NCI-H2171 treated with DMSO at 0.1 percent for 48 hours (cell line): ENCODE results near the gene EFTUD2.

ENCODE experiments used
- DNase-seq: peaks from one replicate; lab custom pipeline; 2025; lab: John Stamatoyannopoulos, UW

EFTUD2 gene

GRCh38 chr17:44910231-44911106 lies 11.2 kb upstream of the EFTUD2 start:
- DNase-seq: no peak

GRCh38 chr17:44909681-44910144 lies 10.5 kb upstream of the EFTUD2 start:
- no peak for DNase-seq

DNA sequence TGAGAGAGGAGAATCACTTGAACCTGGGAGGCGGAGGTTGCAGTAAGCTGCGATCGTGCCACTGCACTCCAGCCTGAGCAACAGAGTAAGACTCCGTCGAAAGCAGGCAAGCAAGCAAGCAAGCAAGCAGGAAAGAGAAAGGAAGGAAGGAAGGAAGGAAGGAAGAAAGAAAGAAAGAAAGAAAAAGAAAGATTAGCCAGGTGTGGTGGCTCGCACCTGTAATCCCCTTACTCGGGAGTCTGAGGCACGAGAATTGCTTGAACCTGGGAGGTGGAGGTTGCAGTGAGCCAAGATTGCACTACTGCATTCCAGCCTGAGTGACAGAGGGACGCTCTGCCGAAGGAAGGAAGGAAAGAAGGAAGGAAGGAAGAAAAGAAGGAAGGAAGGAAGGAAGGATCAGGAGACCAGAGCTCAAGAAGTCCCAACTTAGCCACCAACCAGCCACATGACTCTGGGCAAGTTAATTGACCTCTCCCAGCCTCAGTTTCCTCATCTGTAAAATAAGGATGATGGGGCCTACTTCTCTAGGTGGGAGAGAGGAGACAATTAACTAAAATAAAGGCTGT lies 9.6 kb upstream of the EFTUD2 start:
- no peak for DNase-seq

DNA sequence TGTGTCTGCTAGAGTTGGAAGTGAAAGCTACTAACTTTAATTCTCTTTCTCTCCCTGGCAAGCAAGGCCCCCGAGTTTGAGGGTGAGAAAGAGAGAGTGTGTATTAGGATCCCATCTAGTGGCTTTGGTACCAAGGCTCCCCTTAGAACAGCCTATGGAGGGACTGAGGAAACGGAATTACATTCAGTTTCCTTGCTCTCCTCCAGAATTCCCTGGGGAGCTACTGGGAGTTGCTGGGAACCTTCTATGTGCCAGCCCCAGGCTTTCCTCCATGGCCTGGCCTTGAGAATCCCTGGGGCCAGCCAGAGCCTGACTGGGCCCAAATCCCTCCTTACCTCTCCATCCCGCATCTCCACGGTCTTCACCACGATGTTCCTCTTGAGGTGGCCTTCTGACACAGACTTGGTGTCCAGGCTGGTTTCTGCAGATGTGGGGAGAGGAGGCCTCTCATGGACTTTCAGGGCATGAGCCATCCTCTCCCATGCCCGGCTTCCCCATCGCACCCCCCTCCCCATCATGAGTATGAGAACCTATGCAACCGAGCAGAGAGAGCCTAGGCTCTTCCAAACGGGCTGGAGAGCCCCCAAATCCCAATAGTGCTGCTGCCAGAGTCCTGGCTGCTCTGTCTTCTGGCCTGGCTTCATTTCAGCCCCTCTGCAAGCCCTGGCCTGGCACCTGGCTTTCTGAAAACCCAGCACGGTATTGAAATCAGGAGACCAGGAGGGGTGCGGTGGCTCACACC lies 8.7 kb upstream of the EFTUD2 start:
- DNase-seq: no peak

GRCh38 chr17:44906763-44907728 lies 7.8 kb upstream of the EFTUD2 start:
- DNase-seq: no peak

GRCh38 chr17:44906010-44906646 lies 6.9 kb upstream of the EFTUD2 start:
- DNase-seq: no peak

DNA sequence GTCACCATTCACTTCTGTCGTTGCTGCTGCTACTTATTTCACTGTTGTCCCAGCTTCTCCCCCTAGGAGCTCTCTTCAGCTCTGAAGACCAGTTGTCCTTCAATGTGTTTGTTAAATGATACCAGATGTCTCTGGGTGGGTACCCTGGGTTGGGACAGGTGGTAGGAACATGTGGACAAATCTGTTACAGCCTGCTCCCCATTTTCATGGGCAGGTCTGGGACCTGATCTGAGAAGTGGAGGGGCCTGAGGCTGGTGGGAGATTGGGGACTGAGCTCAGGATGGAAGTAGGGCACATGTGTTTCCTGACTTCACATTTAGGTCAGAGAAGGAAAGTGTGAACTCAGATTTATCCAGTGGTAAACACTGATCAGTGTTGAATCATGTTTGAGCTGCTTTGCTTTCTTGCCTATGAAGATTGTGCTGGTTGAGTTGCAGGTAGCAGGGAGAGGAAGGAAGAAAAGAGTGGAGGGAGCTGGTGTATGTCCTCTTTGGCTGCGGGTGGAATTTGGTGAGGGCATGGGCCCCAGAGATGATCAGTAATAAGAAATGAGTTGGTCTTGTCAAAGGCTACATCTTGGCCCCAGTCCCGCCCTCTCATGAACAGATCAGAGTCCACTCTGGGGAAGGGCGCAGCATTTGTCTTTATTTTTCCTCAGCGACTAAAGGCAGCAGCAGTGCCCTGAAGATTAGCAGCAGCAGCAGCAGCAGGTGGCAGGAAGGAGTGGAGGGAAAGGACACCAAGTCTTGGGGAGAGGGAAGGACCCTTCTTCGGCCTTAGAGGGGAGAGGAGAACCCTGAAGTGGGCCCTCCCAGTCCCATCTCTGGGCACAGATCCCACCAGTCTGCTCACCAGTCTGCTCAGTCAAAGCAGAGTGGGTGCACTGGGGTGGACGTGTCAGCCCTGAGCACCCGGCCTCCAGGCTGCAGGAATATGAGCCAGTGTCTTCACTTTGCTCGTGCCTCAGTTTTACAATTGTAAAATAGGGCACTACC lies 6.1 kb upstream of the EFTUD2 start:
- DNase-seq: peak; percentile 54

DNA sequence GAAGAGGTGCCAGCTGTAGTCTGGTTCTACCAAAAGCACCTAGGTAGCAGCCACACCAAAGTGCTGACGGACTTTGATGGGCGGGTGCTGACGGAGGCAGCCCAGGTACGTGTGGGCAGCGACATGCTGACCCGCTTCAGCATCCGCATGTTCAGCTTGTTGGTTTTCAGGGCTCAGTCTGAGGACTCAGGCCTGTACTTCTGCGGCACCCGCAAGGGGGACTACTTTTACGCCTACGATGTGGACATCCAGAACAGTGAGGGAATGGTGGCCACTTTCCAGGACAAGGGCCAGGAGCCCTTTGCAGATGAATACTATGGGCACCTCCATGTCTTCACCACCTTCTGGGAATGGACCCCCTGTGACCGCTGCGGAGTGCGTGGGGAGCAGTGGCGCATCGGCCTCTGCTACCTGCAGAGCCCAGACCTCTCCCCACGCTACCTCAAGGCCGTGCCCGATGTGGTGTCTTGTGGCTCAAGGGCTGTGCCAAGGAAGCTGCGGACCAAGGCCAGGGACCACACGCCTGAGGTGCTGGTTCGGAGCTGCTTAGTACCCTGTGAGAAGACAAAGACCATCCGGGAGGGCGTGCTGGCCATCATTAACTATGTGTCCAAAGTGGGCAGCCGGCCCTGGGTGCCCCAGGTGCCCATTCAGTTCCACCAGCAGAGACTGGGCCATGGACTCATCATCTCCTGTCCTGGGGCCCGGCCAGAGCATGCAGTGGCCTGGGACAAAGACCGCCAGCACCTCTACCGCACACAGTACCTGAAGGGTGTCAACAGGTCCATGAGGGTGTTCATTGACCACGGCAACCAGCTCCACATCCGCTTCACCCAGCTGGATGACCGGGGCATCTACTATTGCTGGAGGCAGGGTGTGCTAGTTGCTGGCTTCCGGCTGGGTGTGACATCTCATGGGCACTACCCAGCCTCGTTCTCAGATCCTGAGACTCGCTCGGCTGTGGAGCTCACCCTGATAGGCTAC lies 5.0 kb upstream of the EFTUD2 start:
- no peak for DNase-seq

GRCh38 chr17:44903012-44903685 lies 3.9 kb upstream of the EFTUD2 start:
- DNase-seq: no peak

GRCh38 chr17:44902135-44902760 lies 3.0 kb upstream of the EFTUD2 start:
- DNase-seq: no peak

DNA sequence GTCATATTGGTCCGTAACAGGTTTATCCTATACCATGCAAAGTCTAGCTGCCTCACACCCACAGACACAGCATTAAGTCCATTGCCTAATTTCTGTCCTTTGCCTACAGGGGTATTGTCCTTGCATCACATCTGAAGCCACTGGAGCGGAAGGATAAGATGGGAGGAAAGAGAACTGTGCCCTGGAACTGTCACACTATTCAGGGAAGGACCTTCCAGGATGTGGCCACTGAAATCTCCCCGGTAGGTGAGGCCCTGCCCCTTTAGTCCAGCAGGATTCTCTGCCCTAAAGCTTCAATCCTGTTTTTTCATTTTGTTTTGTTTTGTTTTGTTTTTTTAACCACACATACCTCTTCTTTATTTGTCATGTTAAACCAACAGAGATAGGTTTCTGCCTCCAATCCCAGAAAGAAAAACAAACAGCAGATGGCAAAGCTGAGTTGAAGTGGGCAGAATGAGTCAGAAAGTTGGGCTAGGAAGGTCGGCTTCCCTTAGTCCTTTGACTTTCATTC lies 2.2 kb upstream of the EFTUD2 start:
- peak; percentile 70 for DNase-seq

DNA sequence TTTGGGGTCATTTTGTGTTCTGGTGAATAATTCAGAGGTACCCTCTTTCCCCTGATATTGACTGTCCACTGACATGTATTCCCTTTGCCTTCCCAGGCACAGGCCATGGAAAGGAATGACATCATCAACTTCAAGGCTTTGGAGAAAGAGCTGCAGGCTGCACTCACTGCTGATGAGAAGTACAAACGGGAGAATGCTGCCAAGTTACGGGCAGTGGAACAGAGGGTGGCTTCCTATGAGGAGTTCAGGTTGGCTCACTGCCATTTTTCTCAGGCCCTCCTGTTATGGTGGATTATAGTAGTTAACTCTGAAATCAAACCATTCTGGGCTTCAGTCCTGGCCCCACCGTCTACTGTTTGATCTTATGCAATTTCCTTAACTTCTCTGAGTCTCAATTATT lies 1.6 kb upstream of the EFTUD2 start:
- peak; percentile 73 for DNase-seq

GRCh38 chr17:44898768-44899073 lies 524 bp downstream of the EFTUD2 start:
- DNase-seq: no peak

- no peak for DNase-seq
Observed at GRCh38 chr17:44894642-44895041, 4.6 kb downstream of the EFTUD2 start.

DNA sequence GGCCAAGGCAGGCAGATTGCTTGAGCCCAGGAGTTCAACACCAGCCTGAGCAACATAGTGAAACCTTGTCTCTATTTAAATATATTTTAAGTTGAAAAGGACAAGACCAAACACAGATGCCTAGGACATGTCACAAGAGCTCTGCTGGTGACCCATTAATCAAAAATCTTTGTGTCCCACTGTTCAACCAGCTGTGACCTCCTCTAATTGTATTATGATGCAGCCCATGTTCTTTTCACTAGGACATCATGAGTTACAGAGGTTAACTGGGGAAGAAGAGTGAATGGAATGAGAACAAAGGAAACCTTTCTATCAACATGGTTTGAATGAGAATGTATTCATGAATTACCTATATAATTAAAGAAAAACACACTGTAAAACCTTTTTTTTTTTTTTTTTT lies 7.0 kb downstream of the EFTUD2 start:
- DNase-seq: no peak

GRCh38 chr17:44889003-44889402 lies 10.2 kb downstream of the EFTUD2 start:
- no peak for DNase-seq
